ENCODE measurements around the gene ADAM15.

ADAM15 gene

DNA sequence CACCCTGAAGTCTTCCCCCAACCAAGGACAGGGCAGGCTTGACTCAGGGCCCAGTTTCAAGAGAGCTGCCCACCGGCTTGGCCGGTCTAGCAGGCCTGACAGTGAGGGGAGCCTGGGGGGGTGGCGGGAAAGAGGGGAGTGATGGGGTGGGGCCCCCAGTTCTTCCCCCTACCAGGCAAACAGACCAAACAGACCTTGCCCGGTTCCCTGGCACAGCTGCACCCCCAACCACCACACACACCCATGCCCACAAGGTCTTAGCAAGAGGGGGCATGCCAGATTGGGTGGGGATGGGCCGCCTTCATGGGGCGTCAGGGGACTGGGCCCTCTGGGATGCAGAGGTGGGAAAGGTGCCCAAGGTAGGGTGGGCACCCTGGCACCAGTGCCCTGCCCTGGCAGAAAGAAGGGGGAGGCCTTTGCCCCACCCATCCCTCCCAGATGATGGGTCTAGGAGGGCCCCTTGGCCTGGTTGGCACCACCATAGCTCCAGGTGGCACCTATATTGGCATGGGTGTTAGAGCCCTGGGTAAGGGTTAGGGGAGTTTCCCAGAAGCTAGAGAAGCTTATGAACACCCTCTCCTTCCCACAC is 39.6 kb upstream of the ADAM15 start:
- DNase-seq (ENCODE audit: low read depth) = no peak

- no peak for DNase-seq (ENCODE audit: low read depth)
Observed at GRCh38 chr1:155012026-155012546, 39.0 kb upstream of the ADAM15 start.

- no peak for DNase-seq (ENCODE audit: low read depth)
Observed at GRCh38 chr1:155012776-155013602, 38.1 kb upstream of the ADAM15 start.

DNA sequence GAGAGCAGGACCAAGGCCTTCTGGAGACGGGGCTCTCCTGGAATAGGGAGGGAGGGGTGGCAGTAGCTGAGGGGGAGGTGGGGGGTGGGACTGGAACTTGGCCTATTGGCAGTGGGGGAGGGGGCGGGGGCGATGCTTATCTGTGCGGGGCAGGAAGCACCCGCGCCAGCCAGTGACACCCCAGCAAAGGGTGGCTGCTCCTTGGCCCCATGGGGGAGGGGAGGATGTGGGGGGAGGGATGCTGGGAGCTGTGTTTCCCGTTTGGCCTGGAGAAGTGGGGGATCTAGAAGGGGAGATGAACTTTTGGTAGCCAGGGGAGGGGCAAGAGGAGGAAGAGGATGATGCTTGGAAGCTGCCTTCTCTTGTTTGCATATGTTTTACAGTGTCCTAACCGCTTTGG is 37.5 kb upstream of the ADAM15 start:
- no peak for DNase-seq (ENCODE audit: low read depth)

- DNase-seq (ENCODE audit: low read depth) = no peak
Observed at GRCh38 chr1:155014709-155015508, 36.2 kb upstream of the ADAM15 start.

DNA sequence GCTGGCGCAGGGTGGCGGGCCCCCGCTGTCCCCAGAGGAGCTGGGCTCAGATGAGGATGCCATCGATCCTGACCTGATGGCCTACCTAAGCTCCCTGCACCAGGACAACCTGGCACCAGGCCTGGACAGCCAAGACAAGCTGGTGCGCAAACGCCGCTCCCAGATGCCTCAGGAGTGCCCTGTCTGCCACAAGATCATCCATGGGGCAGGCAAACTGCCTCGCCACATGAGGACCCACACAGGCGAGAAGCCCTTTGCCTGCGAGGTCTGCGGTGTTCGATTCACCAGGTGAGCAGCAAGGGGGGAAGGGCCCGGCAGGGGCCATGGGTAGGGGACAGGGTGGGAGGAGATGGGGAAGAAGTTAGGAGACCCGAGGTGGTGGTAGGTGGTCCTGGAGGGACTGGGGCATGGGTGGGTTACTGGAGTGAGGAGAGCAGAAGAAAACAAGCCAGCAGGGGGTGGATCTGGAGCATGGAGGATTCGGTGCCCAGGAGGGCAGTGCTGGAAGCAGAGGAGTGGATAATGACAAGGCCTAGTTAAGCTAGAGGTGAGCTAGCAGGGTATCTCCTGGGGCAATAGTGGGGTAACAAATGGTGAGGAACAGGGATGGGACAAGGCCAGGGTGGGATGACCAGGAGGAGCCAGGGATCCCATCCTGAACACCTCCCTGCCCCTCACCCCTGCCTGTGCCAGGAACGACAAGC is 35.4 kb upstream of the ADAM15 start:
- no peak for DNase-seq (ENCODE audit: low read depth)

- DNase-seq (ENCODE audit: low read depth) = no peak
Observed at GRCh38 chr1:155016231-155016831, 34.8 kb upstream of the ADAM15 start.

DNA sequence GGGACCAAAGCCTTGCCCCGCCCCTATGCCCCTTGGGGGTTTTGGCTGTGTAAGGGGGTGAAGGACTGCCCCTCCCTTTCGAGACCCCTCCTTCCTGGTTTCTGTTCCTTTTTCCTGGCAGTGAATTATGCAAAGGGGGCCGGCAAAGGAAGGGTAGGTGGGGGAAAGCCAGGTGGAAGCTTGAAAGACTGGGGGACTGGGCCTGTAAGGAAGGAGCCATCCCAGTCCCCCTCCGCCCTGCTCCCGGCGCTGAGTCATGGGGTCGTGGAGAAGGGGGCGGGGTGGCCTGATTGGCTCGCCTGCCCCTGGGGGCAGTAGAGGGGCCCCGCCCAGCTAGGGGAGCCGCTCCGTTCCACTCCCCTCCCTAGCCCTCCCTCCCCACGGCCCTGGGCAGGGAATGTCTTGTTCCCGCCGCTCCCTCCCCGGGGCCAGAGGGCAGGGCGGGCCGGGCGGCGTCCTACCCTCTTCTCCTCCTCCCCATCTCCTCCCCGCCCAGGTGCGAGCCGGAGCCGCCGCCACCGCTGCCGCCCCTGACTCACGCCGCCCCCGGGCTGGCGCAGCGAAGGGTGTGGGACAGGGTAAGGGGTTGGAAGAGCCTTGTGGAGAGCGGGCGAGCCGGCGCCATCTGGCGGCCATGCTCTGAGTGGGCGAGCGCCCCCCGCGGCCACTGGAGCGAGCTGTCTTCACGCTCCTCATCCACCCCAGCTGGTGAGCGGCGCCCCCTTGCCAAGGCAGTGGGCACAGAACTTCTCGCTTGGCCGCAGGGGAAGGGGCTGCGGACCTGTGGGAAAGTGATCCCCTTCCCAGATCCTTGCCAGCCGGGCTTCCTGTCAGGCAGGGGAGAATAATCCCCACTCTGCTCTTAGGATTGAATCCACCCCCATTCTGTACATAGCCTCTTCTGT is 33.8 kb upstream of the ADAM15 start:
- DNase-seq (ENCODE audit: low read depth) = peak; percentile 94

GRCh38 chr1:155017946-155018316 is 33.2 kb upstream of the ADAM15 start:
- DNase-seq (ENCODE audit: low read depth) = no peak

- peak; percentile 69 for DNase-seq (ENCODE audit: low read depth)
Observed at GRCh38 chr1:155018617-155019348, 32.3 kb upstream of the ADAM15 start.

- no peak for DNase-seq (ENCODE audit: low read depth)
Observed at GRCh38 chr1:155019377-155020245, 31.5 kb upstream of the ADAM15 start.

- DNase-seq (ENCODE audit: low read depth) = peak; percentile 32
Observed at GRCh38 chr1:155022136-155022926, 28.8 kb upstream of the ADAM15 start.

GRCh38 chr1:155022927-155023236 is 28.2 kb upstream of the ADAM15 start:
- no peak for DNase-seq (ENCODE audit: low read depth)

- no peak for DNase-seq (ENCODE audit: low read depth)
Observed at GRCh38 chr1:155023627-155024026, 27.5 kb upstream of the ADAM15 start.

- DNase-seq (ENCODE audit: low read depth) = no peak
Observed at GRCh38 chr1:155024315-155024714, 26.8 kb upstream of the ADAM15 start.

GRCh38 chr1:155026154-155026553 is 25.0 kb upstream of the ADAM15 start:
- peak; percentile 19 for DNase-seq (ENCODE audit: low read depth)

DNA sequence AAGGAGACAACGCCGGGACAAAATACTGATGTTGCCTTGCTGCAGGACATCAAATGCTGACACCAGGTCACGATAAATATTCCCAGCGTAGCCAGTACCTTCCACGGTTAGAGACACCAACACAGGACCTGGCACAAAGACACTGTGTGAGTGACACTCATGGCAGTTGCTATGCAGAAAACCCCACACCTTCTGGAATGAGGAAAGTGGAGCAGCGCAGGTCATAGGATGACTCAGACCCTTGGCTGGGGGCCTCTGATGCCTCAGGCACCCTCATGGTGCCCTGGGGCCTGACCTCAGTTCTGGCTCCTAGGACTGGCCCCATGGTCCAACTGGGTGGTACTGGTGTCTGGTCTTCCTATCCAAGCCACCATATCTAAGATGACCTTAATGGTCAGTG is 24.5 kb upstream of the ADAM15 start:
- DNase-seq (ENCODE audit: low read depth) = peak; percentile 85

Measured in ELR (cell line).